ENCODE data around the gene CLIP3. TPM values are rescaled to one million over a fixed set of nuclear protein-coding genes. Genes with fewer than 3 reads are reported as not detected.

The CLIP3 gene
- total and polyA plus RNA-seq, 9 of the 15 experiments (the other 6 are each of a cell fraction or from before 2014, with no cell fraction given) = 0.01 to 0.50 (median 0.15) TPM; not detected in 1

- TF ChIP-seq ZNF143 (CRISPR knock-in tag; IDR thresholded peaks at IDR 0.05) = no peak
- peak; percentile 33; the same call in 1 of the 2 replicates for TF ChIP-seq ZNF12 (CRISPR knock-in tag; IDR thresholded peaks at IDR 0.05)
- TF ChIP-seq SREBF2 (CRISPR knock-in tag; IDR thresholded peaks at IDR 0.05) = no peak
- no peak for TF ChIP-seq CHD1 (IDR thresholded peaks at IDR 0.05; ENCODE audit: low read length)
- TF ChIP-seq RHOXF2B (CRISPR knock-in tag; conservative IDR thresholded peaks at IDR 0.05) = no peak
- peak; percentile 37 to 67; a peak in 2 of 4 replicates for TF ChIP-seq NONO (IDR thresholded peaks at IDR 0.05; ENCODE audit: low read depth in 2 of 2, low read length in 1 of 2)
- TF ChIP-seq ZNF165 (CRISPR knock-in tag; IDR thresholded peaks at IDR 0.05; ENCODE audit: borderline replicate concordance) = no peak
- TF ChIP-seq IRF1 (CRISPR knock-in tag; IDR thresholded peaks at IDR 0.05; ENCODE audit: borderline replicate concordance) = no peak
- no peak for TF ChIP-seq MAFK (IDR thresholded peaks at IDR 0.05; ENCODE audit: low read length)
- no peak for TF ChIP-seq ZNF551 (CRISPR knock-in tag; IDR thresholded peaks at IDR 0.05)
- TF ChIP-seq PRMT5 (CRISPR knock-in tag; IDR thresholded peaks at IDR 0.05) = no peak
- TF ChIP-seq E4F1 (CRISPR knock-in tag; IDR thresholded peaks at IDR 0.05; ENCODE audit: borderline replicate concordance) = no peak
- 0 out of 2 replicates have a peak, but pooled peaks have one; percentile 20 for TF ChIP-seq ZNF407 (IDR thresholded peaks at IDR 0.05; ENCODE audit: low read depth)
- TF ChIP-seq HDAC6 (IDR thresholded peaks at IDR 0.05; ENCODE audit: low read depth, low read length) = no peak
- TF ChIP-seq ZNF23 (CRISPR knock-in tag; IDR thresholded peaks at IDR 0.05) = no peak
- peak; percentile 71; the same call in 1 of the 2 replicates for TF ChIP-seq ZNF583 (CRISPR knock-in tag; IDR thresholded peaks at IDR 0.05)
- TF ChIP-seq BRD4 (IDR thresholded peaks at IDR 0.05) = peak; percentile 57; the same call in 1 of the 2 replicates
Observed at GRCh38 chr19:36054733-36055686, 22.3 kb upstream of the CLIP3 start, which contains the start of gene WDR62 (continued).

Measured in K562 (cell line).